IPS-20b (cell line): ENCODE measurements around the gene GPR87.

Experiments
- H3K27ac ChIP-seq: one replicate; pipeline ENCODE4 v1.5.1; 2013; ENCODE audit warnings: low read length
- H3K27me3 ChIP-seq: 2 replicates; pipeline ENCODE4 v1.6.1; 2013; ENCODE audit warnings: mild to moderate bottlenecking, low read length, inconsistent platforms; ENCODE audit not compliant: insufficient read depth
- H3K36me3 ChIP-seq: 2 replicates; pipeline ENCODE4 v1.6.1; 2013; ENCODE audit warnings: low read depth, mild to moderate bottlenecking, inconsistent platforms, low read length, moderate library complexity; ENCODE audit not compliant: insufficient read depth
- H3K4me1 ChIP-seq: 2 replicates; pipeline ENCODE4 v1.6.1; 2013; ENCODE audit warnings: mild to moderate bottlenecking, control low read depth, inconsistent platforms, low read length, moderate library complexity; ENCODE audit not compliant: insufficient read depth
- H3K4me3 ChIP-seq: 2 replicates; pipeline ENCODE4 v1.5.1; 2013; ENCODE audit warnings: mild to moderate bottlenecking, low read length, inconsistent platforms
- H3K9ac ChIP-seq: 2 replicates; pipeline ENCODE4 v1.6.1; 2013; ENCODE audit warnings: low read depth, mild to moderate bottlenecking, inconsistent platforms, low read length, moderate library complexity
- H3K9me3 ChIP-seq: 2 replicates; pipeline ENCODE4 v1.6.1; 2013; ENCODE audit warnings: mild to moderate bottlenecking, low read depth, low read length, inconsistent platforms; ENCODE audit not compliant: insufficient read depth

The GPR87 gene

DNA sequence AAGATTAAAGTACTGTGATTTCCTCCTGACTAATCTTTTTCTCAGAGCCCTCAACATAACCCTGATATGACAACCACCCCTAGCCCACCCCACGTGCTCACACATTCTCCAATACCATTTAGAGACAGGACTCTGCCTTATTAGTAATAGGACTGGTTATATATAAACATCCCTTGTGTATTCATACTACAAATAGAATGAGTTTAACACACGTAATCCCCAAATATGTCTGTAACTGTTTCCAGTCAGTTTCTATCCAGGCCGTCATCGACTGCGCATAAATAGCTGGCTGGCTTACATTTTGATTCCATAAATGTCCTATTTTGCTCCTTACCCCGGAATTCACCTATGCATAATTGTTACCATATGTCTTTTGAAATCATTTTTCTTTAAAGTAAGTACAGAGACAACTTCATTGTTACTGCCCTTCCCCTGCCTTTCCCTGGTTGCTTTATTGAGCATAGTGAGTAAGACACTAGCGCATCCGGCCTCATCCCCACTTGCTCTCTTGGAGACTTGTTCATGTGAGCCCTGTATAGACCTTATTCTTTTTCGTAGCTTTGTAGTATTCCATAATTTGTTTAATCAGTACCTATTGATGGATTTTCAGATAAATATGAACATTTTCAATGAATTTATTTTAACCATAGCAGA is 34.8 kb downstream of the GPR87 start:
- H3K9me3 ChIP-seq, result no peaks in the 10 kb centered on the region
- no peaks in the 10 kb centered on the region for H3K36me3 ChIP-seq
- no peak overlapping the region for H3K4me3 ChIP-seq
- no peak overlapping the region for H3K27ac ChIP-seq
- H3K27me3 ChIP-seq, result no peaks in the 10 kb centered on the region
- H3K9ac ChIP-seq, result no peak overlapping the region
- H3K4me1 ChIP-seq, result no peaks in the 10 kb centered on the region

DNA sequence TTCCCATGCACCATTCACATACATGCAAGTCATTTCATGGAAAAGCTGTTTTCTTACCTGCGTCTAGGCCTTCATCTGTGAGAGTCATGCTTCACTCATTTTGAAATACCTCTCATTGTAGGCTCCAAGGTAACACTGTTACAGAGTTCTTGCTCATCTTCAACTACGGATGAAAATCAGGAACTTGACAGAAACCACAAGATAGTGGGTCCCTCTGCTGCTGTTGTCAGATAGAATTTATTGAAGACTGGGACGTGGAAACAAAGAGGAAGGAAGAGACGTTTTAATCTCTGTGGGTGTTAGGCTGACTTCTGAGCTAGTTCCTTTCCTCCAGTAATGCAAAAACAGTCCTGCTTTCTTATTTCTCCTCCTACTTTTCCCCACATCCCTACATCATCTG is 38.4 kb downstream of the GPR87 start, which contains the start of gene P2RY14:
P2RY14 (minus strand) TSS at position 313 of the 400 bp plus-strand sequence. CDS start 64,226 bp downstream, outside the sequence.
- H3K4me1 ChIP-seq, result no peaks in the 10 kb centered on the region
- H3K9ac ChIP-seq, result no peak within 1 kb of the TSS
- H3K27ac ChIP-seq, result no peak within 1 kb of the TSS
- H3K36me3 ChIP-seq, result no peaks in the 10 kb centered on the region
- no peaks in the 10 kb centered on the region for H3K27me3 ChIP-seq
- H3K4me3 ChIP-seq, result no peak within 1 kb of the TSS
- no peaks in the 10 kb centered on the region for H3K9me3 ChIP-seq

DNA sequence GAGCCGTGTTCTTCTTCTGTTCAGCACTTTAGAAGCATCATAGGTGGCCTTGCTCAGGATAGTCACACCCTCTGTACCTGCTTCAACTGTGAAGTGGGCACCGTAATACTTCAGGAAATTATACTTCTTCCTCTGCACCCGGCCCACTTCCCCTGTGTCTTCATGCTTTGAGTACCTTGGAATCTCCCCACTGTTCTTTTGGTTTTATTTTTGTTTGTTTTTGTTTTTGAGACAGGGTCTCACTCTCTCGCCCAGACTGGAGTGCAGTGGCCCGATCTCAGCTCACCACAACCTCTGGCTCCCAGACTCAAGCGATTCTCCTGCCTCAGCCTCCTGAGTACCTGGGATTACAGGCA is 40.0 kb downstream of the GPR87 start:
- Histone ChIP-seq H3K9me3 (no peaks in the 10 kb centered on the region), H3K27ac (no peak overlapping the region), H3K27me3 (no peaks in the 10 kb centered on the region), H3K4me3 (no peak overlapping the region), H3K36me3 (no peaks in the 10 kb centered on the region), H3K4me1 (no peaks in the 10 kb centered on the region), H3K9ac (no peak overlapping the region)

DNA sequence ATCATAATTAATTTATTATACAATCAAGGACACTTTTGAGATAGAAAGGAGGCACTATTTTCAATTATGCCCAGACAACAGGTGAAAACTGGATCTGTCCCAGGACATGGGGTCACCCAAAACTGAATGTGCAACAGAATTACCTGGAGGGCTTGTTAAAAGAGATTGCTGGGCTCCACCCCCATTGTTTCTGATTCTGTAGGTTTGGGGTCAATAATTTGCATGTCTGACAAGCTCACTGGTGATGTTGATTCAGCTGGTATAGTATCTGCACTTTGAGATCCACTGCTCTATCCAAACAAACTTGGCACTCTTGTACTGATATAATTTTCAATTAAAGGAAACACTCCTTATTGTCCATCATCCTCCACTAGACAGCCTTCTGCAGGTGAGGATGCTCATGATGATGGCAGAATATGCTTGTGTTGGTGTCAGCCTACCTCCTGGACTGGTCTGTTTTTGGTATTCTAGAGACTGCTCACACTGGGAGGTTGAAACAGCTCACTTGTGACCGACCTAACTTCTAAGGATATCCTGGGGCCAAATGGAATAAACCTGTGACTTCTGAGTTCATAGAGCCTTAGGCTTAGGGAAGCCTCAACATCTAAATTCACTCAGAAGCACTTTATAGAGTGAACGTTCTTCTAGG is 40.5 kb downstream of the GPR87 start:
- H3K27me3 ChIP-seq, result no peaks in the 10 kb centered on the region
- H3K9ac ChIP-seq, result no peak overlapping the region
- no peak overlapping the region for H3K27ac ChIP-seq
- no peaks in the 10 kb centered on the region for H3K4me1 ChIP-seq
- H3K4me3 ChIP-seq, result no peak overlapping the region
- H3K9me3 ChIP-seq, result no peaks in the 10 kb centered on the region
- H3K36me3 ChIP-seq, result no peaks in the 10 kb centered on the region

DNA sequence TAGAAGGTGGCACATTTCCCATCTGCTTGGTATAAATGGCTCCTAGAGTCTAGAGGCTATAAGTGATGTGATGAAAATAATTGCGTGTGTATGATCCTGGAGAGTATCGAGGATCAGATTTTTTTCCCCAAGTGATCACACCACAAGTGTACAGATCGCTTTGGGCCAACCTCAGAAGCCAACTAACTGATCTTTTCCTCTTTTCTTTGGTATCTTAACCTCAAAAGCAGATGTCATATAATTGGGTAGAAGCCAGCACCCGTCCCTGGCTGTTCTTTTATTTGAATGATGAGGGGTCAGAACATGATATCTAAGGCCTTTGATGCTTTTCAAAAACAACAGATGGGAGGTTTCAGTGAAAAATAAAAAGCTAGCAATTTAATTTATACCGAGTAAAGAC is 41.5 kb downstream of the GPR87 start:
- Histone ChIP-seq H3K9ac (no peak overlapping the region), H3K4me3 (no peak overlapping the region), H3K36me3 (no peaks in the 10 kb centered on the region), H3K9me3 (no peaks in the 10 kb centered on the region), H3K27ac (no peak overlapping the region), H3K27me3 (no peaks in the 10 kb centered on the region), H3K4me1 (no peaks in the 10 kb centered on the region)

DNA sequence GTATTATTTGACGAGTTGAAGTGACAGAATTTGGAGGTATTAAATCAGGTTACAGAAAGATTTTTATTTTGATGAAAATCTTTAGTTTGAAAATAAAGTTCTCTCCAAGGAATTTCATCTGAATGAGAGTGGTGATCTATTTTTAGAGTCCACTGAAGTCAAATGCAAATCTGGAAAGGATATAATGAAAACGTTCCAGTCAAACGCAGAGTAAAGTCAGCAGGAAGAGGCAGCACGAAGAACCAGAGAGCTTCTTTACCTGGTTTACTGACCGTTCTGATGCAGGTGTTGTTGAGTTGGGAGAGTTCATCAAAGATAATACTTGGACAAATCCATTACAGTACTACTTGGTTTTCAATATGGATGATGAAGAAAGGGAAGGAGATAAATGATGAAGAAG is 47.0 kb downstream of the GPR87 start:
- H3K9me3 ChIP-seq, result no peaks in the 10 kb centered on the region
- no peak overlapping the region for H3K4me3 ChIP-seq
- H3K4me1 ChIP-seq, result peaks cover 12% of the 10 kb centered on the region; the same call in 1 of the 2 replicates
- H3K27ac ChIP-seq, result no peak overlapping the region
- no peaks in the 10 kb centered on the region for H3K27me3 ChIP-seq
- H3K9ac ChIP-seq, result no peak overlapping the region
- no peaks in the 10 kb centered on the region for H3K36me3 ChIP-seq

DNA sequence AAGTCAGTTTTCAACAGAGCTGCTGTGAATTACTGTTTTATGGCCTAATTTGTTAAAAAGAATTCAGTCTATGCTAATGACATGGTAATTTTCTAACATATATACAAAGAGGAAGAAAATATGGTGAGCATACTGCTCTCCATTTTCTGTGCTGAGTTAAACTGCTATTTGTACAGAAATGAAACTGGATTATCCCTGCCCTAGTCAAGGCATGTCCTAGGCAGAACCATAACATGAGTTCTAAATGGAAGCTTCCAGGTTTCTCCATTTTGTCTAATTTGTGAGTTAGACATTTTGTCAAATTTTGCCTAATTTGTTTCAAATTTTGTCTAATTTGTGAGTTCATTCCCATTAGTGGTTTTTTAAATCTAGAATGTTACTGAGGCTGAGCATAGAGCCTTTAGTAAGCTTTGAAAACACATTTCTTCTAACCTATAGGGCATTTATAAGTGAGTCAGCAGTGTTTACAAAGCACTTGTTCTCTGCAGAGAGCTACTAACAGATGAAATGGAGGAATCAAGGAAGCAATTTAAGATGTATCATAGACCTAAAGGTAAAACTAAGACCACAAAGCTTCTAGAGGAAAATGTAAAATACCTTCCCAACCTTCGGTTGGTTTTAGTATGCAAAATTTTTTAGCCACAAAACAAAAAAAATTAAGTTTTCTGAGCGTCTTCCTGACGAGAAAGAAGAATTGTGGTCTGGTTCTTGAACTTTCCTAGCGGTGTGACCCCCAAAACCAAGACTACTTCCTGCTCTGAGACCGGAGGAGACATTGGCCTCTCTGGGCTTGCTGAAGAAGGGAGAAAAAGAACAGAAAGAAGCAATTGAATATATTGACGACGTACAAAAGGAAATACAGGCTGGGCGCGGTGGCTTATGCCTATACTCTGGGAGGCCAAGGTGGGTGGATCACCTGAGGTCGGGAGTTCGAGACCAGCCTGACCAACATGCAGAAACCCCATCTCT is 48.1 kb downstream of the GPR87 start:
- H3K36me3 ChIP-seq, result no peaks in the 10 kb centered on the region
- H3K27me3 ChIP-seq, result no peaks in the 10 kb centered on the region
- peaks cover 12% of the 10 kb centered on the region; the same call in 1 of the 2 replicates for H3K4me1 ChIP-seq
- no peak overlapping the region for H3K27ac ChIP-seq
- H3K9ac ChIP-seq, result no peak overlapping the region; the same call in 1 of the 2 replicates
- H3K4me3 ChIP-seq, result no peak overlapping the region
- H3K9me3 ChIP-seq, result no peaks in the 10 kb centered on the region

DNA sequence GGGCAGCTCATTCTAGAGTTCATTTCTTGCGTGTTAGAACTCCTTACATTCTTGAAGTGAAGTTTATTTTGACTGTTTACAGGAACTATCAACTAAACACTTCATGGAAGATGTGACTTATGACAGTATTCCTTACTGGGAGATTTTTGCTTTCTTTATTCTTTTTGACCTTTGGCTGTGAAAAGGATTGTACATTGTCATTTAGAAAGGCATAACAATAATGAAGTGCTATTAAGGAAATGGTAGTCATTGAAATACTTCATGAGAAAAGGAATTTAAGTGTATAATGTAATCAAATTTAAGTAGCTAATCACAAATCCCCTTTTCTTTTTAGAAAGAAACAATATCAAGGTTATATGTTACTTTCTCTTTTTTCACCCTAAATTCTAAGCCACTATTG is 49.6 kb downstream of the GPR87 start:
- Histone ChIP-seq H3K4me1 (peaks cover 12% of the 10 kb centered on the region; the same call in 1 of the 2 replicates), H3K36me3 (no peaks in the 10 kb centered on the region), H3K9ac (no peak overlapping the region), H3K27ac (no peak overlapping the region), H3K4me3 (no peak overlapping the region), H3K9me3 (no peaks in the 10 kb centered on the region), H3K27me3 (no peaks in the 10 kb centered on the region)

DNA sequence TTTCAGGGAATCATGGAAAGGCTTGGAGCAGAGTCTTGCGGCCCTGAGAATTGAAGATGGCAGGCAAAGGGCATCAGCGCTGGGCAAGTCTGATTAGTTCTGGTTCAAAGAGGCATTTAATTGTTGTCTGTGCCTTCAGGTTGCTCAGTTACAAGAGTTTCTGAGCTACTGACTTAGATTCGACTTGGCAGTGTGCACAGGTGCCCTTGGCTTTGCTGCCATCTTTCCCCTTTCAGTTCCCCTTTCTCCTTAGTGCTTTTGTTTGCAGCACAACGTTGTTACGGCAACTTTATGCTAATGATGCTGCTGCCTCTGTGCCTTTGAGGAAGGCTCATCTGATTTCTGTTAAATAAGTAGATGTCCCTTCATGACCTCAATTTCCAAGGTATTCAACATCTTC is 50.8 kb downstream of the GPR87 start:
- peaks cover 12% of the 10 kb centered on the region; the same call in 1 of the 2 replicates for H3K4me1 ChIP-seq
- H3K9me3 ChIP-seq, result no peaks in the 10 kb centered on the region
- no peak overlapping the region for H3K9ac ChIP-seq
- no peak overlapping the region for H3K4me3 ChIP-seq
- H3K27ac ChIP-seq, result no peak overlapping the region
- peaks cover 4% of the 10 kb centered on the region; the same call in 1 of the 2 replicates for H3K36me3 ChIP-seq
- H3K27me3 ChIP-seq, result no peaks in the 10 kb centered on the region

DNA sequence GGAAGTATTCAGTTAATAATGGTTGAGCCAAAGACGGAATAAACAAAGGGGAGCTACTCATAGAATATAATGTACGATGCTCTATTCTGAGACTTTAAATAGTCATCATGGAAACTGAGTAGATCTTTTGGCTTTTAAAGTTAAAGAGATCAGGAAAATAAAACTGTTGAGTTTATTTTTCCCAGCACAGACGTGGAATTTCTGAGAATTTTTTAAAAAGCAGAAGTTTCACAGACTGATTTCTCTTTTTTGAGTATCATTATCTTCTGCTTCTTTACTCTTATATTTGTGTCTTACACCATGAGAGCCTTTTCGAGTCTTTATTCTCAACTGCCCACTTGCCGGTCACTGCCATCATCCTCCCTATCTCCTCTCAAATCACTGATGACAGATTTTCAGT is 51.5 kb downstream of the GPR87 start:
- Histone ChIP-seq H3K9ac (no peak overlapping the region), H3K4me3 (no peak overlapping the region), H3K27ac (no peak overlapping the region), H3K4me1 (peaks cover 12% of the 10 kb centered on the region; the same call in 1 of the 2 replicates), H3K9me3 (no peaks in the 10 kb centered on the region), H3K36me3 (peaks cover 4% of the 10 kb centered on the region; the same call in 1 of the 2 replicates), H3K27me3 (no peaks in the 10 kb centered on the region)

DNA sequence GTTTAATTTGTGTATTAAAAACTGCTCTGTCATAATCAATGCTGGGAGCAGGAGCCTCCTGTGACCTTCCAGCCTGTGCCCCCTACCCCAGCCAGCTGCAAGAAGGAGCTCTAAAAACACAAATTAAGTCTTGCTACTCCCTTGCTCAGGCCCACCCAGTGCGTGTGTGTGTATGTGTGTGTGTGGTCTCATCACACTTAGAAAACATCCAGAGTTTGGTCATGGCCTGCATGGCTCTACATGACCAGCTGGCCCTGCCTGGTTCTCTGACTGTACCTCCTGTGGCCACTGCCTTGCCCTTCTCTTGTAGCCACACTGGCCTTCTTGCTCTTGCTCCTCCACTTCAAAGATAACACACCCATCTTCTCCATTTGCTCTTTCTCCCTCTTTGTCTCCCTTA is 52.0 kb downstream of the GPR87 start:
- Histone ChIP-seq H3K36me3 (peaks cover 4% of the 10 kb centered on the region; the same call in 1 of the 2 replicates), H3K4me3 (no peak overlapping the region), H3K4me1 (peaks cover 12% of the 10 kb centered on the region; the same call in 1 of the 2 replicates)

More for the DNA sequence above, 52.0 kb downstream of the GPR87 start:
- H3K9ac ChIP-seq, result no peak overlapping the region
- H3K9me3 ChIP-seq, result no peaks in the 10 kb centered on the region
- H3K27me3 ChIP-seq, result no peaks in the 10 kb centered on the region
- H3K27ac ChIP-seq, result no peak overlapping the region
